A549 (cell line): ENCODE results near the gene STAG3.
"Not testable (repeated sequence)": the region's sequence is repeated elsewhere in the genome, so short reads cannot be mapped to it uniquely, and the experiment has no call there.

Experiments used
- CBX8 ChIP-seq: fragments of 200-600 bp; sonication (generic); IDR thresholded peaks from 2 replicates; pipeline ENCODE4 v1.6.1; 2016
- CHD4 ChIP-seq: fragments of 200-600 bp; sonication (generic); IDR thresholded peaks from 2 replicates; pipeline ENCODE4 v1.6.1; 2016; ENCODE audit warnings: antibody characterized with exemption, mild to moderate bottlenecking, borderline replicate concordance
- CTCF ChIP-seq: fragments of >200 bp; sonication (Bioruptor Twin); formaldehyde crosslinking; IDR thresholded peaks from 3 replicates; pipeline ENCODE4 v1.5.1; 2016
- EHF ChIP-seq: fragments of 250-450 bp; sonication (Bioruptor Pico); IDR thresholded peaks from 2 replicates; pipeline ENCODE4 v1.5.0; 2020; ENCODE audit warnings: mild to moderate bottlenecking
- ELK1 ChIP-seq: fragments of 150-350 bp; IDR thresholded peaks from 2 replicates; pipeline ENCODE4 v1.6.1; 2014; ENCODE audit warnings: low read depth, mild to moderate bottlenecking, low read length
- GATA3 ChIP-seq: IDR thresholded peaks from 2 replicates; pipeline ENCODE4 v1.6.1; 2012; ENCODE audit warnings: borderline replicate concordance
- HOXA7 ChIP-seq: fragments of 250-450 bp; sonication (Bioruptor Pico); IDR thresholded peaks from 2 replicates; pipeline ENCODE4 v1.5.0; 2020; ENCODE audit warnings: mild to moderate bottlenecking, moderate library complexity
- JUNB ChIP-seq: fragments of >200 bp; sonication (Bioruptor Twin); formaldehyde crosslinking; IDR thresholded peaks from 2 replicates; pipeline ENCODE4 v1.6.1; 2016
- MAFK ChIP-seq: fragments of 450-650 bp; IDR thresholded peaks from 2 replicates; pipeline ENCODE4 v1.6.1; 2014; ENCODE audit not compliant: partially characterized antibody
- MYC ChIP-seq: IDR thresholded peaks from 2 replicates; pipeline ENCODE4 v1.6.1; 2012; ENCODE audit warnings: mild to moderate bottlenecking, inconsistent platforms, low read length, improper control_type of control experiment, borderline replicate concordance
- RFX5 ChIP-seq: fragments of 450-650 bp; IDR thresholded peaks from 2 replicates; pipeline ENCODE4 v1.7.1; 2014; ENCODE audit warnings: antibody characterized with exemption, mild to moderate bottlenecking, moderate library complexity
- RNF2 ChIP-seq: fragments of 200-600 bp; sonication (generic); IDR thresholded peaks from 2 replicates; pipeline ENCODE4 v1.6.1; 2016; ENCODE audit warnings: low read depth, mild to moderate bottlenecking, antibody characterized with exemption, moderate library complexity, borderline replicate concordance
- SMC3 ChIP-seq: fragments of >200 bp; sonication (Bioruptor Twin); formaldehyde crosslinking; IDR thresholded peaks from 3 replicates; pipeline ENCODE4 v1.6.1; 2018; ENCODE audit warnings: inconsistent platforms

GRCh38 chr7:100195901-100196322, 18.2 kb downstream of the STAG3 start:
- not testable (repeated sequence) for TF ChIP-seq CTCF; SMC3; MYC; ELK1; HOXA7 (CRISPR knock-in tag); CBX8; MAFK; EHF (CRISPR knock-in tag); GATA3; RNF2; JUNB; RFX5; CHD4
